ENCODE data around the gene SARS2. TPM values are rescaled to one million over a fixed set of nuclear protein-coding genes. Genes with fewer than 3 reads are reported as not detected.
A peak's percentile ranks its signal among the peaks of the same experiment; 100 is the strongest.

SARS2 gene
- total RNA-seq, 2 experiments from 2014 or later, result 33.4 to 37.9 TPM

DNA sequence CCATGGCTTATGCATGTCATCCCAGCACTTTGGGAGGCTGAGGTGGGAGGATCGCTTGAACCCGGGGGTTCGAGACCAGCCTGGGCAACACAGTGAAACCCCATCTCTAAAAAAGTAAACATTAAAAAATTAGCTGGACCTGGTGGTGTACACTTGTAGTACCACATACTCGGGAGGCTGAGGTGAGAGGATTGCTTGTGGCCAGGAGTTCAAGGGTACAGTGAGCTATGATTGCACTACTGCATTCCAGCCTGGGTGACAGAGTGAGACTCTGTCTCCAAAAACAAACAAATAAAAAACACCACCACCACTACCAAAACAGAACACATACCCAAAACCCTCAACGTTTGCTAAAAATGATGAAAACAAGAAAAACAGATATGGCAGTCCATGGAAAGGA is 29.1 kb upstream of the SARS2 start:
- Mint-ChIP-seq H3K9me3 (no peaks in the 10 kb centered on the region), H3K4me3 (no peak overlapping the region), H3K4me1 (peaks cover 4% of the 10 kb centered on the region), H3K36me3 (ENCODE audit: low read depth) (no peaks in the 10 kb centered on the region), H3K27me3 (peaks cover 10% of the 10 kb centered on the region), H3K27ac (no peak overlapping the region)
- POLR2A ChIA-PET, result interaction anchor here (0.6 kb wide), 1 partner anchor 10 kb away, joined by 4 read pairs; no protein-coding TSS in a partner anchor
- CTCF ChIA-PET, result interaction anchor here (0.6 to 1.1 kb wide), 6 partner anchors 9 to 527 kb away, joined by 3 read pairs; partner anchors contain the start of genes MRPS12 and SARS2
- no peak for DNase-seq

DNA sequence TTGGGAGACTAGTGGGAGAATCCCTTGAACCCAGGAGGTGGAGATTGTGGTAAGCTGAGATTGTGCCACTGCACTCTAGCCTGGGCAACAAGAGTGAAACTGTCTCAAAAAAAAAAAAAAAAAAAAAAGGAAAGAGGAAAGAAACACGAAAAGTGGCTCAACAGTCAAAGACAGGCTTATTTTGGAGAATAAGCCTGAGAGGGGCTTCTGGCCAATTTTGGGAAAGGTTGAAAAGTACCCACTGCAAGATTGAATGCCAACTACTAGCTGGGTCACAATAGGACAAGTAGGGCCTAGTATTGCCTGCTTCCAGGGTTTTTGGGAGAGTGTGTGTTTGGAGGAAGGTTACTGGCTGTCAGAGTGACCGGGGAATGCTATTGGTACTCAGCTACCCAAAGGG is 27.7 kb upstream of the SARS2 start:
- CTCF ChIA-PET, result no interaction called here
- no peak overlapping the region for H3K4me3 Mint-ChIP-seq
- H3K9me3 Mint-ChIP-seq, result no peaks in the 10 kb centered on the region

DNA sequence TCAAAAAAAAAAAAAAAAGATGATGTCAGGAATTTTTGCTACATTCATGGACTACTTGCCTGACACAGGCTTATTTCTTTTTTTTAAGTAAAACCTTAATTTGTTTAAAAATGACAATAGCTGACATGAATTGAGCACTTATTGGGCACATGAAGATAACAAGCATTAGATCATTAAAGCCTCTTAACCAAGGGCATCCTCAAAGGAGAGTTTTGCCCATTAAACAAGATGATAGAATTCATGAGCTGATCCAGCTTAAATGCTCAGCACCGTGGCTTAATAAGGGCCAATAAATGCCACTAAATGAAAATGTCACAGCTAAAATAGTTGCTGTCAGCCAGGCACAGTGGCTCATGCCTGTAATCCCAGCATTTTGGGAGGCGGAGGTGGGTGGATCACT is 25.7 kb upstream of the SARS2 start:
- POLR2A ChIA-PET, result no interaction called here
- Mint-ChIP-seq H3K36me3 (ENCODE audit: low read depth) (no peaks in the 10 kb centered on the region), H3K4me3 (no peak overlapping the region), H3K4me1 (peaks cover 5% of the 10 kb centered on the region), H3K27me3 (peaks cover 13% of the 10 kb centered on the region), H3K9me3 (no peaks in the 10 kb centered on the region), H3K27ac (no peak overlapping the region)
- CTCF ChIA-PET, result interaction anchor here (0.7 to 0.8 kb wide), 2 partner anchors 39 to 278 kb away, joined by 3 read pairs; no protein-coding TSS in a partner anchor
- no peak for DNase-seq

More for the DNA sequence above, 27.7 kb upstream of the SARS2 start:
- Mint-ChIP-seq H3K36me3 (ENCODE audit: low read depth) (no peaks in the 10 kb centered on the region), H3K27ac (no peak overlapping the region), H3K4me1 (peaks cover 4% of the 10 kb centered on the region), H3K27me3 (peaks cover 12% of the 10 kb centered on the region)
- no peak for DNase-seq
- POLR2A ChIA-PET, result no interaction called here

DNA sequence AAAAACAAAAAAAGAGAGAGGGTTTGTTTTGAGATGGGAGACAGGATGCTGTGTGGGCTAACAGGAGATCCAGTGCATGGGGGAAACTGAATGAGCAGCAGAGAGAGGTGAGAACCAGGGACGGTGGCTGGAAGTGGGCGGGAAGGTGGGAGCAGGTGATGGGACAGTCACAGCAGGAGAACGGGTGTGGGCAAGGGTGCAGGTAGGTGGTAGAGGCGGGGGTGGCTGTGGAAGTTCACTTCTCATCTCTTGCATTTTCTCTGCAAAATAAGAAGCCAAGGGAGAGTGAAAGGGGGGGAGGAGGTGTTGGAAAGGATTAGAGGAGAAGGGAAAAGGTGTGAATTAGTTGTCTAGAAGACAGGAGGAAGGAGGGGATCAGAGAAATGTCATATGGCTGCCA is 23.1 kb upstream of the SARS2 start:
- no peak overlapping the region for H3K4me3 Mint-ChIP-seq
- ChIA-PET POLR2A (no interaction called here), CTCF (interaction anchor here (0.7 to 1.7 kb wide), 3 partner anchors 18 to 35 kb away, joined by 3 to 4 read pairs (median 3); partner anchors contain the start of genes MRPS12 and SARS2)
- H3K4me1 Mint-ChIP-seq, result peaks cover 15% of the 10 kb centered on the region
- H3K27ac Mint-ChIP-seq, result no peak overlapping the region
- H3K36me3 Mint-ChIP-seq (ENCODE audit: low read depth), result no peaks in the 10 kb centered on the region
- DNase-seq, result no peak
- H3K9me3 Mint-ChIP-seq, result no peaks in the 10 kb centered on the region
- H3K27me3 Mint-ChIP-seq, result peaks cover 25% of the 10 kb centered on the region

DNA sequence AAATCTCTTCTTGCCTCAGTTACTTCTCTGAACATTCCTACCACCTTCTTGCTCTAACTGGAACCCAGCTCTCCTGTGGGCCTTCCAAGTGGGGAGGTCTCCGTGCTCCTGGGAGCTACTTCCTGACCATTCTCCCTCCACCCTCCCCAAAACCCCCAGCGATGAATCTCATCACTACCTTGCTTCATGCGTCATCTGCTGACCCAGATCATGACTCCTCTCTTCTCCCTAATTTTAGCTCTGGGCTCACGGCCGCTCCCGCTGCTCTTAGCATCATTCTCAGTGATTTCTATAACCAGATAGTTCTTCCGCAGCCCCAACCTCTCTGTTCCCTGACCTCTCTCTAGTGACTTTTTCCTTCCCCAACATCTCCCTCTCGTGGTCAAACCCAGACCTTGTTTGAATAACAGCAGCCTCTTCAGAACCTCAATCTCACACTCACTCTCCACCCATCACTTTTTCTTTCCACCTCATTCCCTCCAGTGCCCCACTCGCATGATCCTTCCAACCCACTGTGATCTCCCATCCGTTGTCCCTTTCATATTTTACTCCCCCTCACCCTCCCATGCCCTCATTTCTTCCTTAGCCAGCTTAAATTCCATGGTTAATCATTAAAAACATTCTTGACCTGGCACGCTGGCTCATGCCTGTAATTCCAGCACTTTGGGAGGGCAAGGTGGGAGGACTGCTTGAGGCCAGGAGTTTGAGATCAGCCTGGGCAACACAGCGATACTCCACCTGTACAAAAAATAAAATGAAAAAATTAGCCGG is 22.0 kb upstream of the SARS2 start:
- no peaks in the 10 kb centered on the region for H3K9me3 Mint-ChIP-seq
- H3K4me1 Mint-ChIP-seq, result peaks cover 15% of the 10 kb centered on the region
- DNase-seq, result peak; percentile 72
- H3K27me3 Mint-ChIP-seq, result peaks cover 29% of the 10 kb centered on the region
- no peaks in the 10 kb centered on the region for H3K36me3 Mint-ChIP-seq (ENCODE audit: low read depth)
- ChIA-PET POLR2A (no interaction called here), CTCF (interaction anchor here (0.8 to 2.1 kb wide), 6 partner anchors 10 to 316 kb away, joined by 3 to 7 read pairs (median 5); partner anchors contain the start of genes MRPS12 and SARS2)
- no peak overlapping the region for H3K4me3 Mint-ChIP-seq
- peak overlapping the region; percentile 1 for H3K27ac Mint-ChIP-seq

DNA sequence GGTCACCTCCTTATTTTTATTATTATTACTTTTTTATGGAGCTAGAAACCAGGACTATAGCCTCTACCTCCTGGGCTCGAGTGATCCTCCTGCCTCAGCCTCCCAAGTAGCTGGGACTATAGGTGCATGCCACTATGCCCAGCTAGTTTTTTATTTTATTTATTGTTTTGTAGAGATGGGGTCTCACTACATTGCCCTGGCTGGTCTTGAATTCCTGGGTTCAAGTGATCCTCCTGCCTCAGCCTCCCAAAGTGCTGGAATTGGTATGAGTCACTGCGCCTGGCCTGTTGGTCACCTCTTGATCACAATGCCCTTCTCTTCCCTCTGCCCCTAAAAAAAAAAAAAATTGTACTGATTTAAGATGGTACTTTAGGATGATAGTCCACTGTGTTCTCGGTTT is 20.6 kb upstream of the SARS2 start:
- H3K4me3 Mint-ChIP-seq, result no peak overlapping the region
- H3K9me3 Mint-ChIP-seq, result no peaks in the 10 kb centered on the region
- H3K4me1 Mint-ChIP-seq, result peaks cover 15% of the 10 kb centered on the region
- H3K27me3 Mint-ChIP-seq, result peaks cover 29% of the 10 kb centered on the region
- ChIA-PET CTCF (interaction anchor here (1.1 to 2.1 kb wide), 3 partner anchors 8 to 315 kb away, joined by 3 to 5 read pairs (median 5); no protein-coding TSS in a partner anchor), POLR2A (no interaction called here)
- H3K36me3 Mint-ChIP-seq (ENCODE audit: low read depth), result no peaks in the 10 kb centered on the region
- H3K27ac Mint-ChIP-seq, result no peak overlapping the region
- DNase-seq, result no peak

DNA sequence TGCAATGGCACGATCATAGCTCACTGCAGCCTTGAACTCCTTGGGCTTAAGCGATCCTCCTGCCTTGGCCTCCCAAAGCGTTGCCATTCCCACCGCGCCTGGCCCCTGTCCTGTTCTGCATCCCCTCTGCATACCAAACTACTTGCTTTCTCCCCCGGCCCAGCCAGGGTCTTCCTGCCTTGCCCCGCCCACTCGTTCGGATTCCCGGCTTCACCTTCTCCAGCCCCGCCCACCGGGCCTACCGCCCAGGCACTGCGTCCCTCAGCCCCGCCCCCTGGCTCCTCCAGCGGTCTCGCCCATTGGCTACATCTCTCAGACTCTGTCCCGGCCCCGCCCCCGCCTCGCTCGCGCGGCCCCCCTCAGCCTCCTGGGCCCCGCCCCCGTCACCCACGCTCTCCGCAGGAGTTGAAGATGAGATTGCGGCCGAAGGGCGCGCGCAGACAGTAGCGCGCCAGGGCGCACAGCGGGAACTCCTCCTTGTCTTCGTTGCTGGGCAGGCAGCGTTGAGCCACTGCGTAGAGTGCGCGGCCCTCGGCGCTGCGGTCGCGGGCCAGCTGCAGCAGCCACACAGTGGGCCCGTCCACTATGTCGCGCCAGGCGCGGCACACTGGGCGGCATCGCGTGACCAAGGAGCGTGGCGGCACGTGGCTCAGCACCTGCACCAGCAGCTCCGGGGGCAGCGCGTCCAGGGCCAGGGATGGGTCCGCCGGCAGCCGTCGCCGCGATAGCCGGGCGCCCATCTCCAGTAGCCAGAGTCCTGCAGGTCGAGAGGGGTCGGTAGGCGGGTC is 19.2 kb upstream of the SARS2 start:
- Mint-ChIP-seq H3K4me3 (peak overlapping the region; percentile 47), H3K9me3 (no peaks in the 10 kb centered on the region), H3K36me3 (ENCODE audit: low read depth) (no peaks in the 10 kb centered on the region), H3K27ac (no peak overlapping the region), H3K4me1 (peaks cover 15% of the 10 kb centered on the region), H3K27me3 (peaks cover 29% of the 10 kb centered on the region)
- peak; percentile 81 for DNase-seq
- POLR2A ChIA-PET, result interaction anchor here (0.6 kb wide), 1 partner anchor 10 kb away, joined by 4 read pairs; no protein-coding TSS in a partner anchor
- CTCF ChIA-PET, result interaction anchor here (0.6 to 2.9 kb wide), 2 partner anchors 19 to 371 kb away, joined by 5 to 10 read pairs; partner anchors contain the start of genes MRPS12 and SARS2

DNA sequence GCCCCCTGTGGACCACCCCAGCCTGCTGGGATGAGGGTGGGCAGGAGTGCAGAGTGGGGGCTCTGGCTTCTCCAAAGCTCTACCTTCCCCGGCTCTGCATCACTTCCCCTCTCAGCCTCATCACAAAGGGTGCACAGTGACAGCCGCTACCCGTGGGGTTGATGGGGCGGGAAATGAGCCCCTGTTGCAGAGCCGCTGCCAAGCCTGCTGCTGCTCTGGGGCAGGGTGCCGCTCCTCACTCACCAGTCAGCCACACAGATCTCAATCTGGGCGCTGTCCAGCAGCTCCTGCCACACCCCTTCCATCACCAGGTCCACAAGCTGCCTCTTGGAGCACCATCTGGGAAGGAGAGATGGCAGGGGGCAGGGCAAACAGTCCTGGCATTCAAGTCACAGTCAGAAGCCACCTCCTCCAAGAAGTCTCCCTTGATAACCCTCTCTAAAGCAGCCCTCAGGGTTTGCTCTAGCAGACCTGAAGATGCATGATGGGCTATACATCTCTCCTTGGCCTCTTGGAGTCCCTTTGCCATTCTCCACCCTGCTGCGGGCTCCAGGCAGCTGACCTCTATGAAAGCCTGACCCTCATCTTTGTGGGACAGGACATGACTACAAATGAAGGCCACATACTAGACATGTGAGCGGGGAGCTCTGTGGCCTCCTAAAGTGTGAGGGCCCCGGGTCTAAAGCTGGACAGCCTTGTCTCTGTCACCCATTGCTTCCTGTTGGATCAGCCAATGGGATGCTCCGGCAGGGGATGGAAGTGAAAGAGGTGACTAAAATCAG is 15.9 kb upstream of the SARS2 start:
- Mint-ChIP-seq H3K36me3 (ENCODE audit: low read depth) (no peaks in the 10 kb centered on the region), H3K27ac (no peak overlapping the region), H3K9me3 (no peaks in the 10 kb centered on the region), H3K4me3 (no peak overlapping the region), H3K27me3 (peaks cover 18% of the 10 kb centered on the region), H3K4me1 (peaks cover 25% of the 10 kb centered on the region)
- ChIA-PET POLR2A (no interaction called here), CTCF (interaction anchor here (1.7 to 2.9 kb wide), 2 partner anchors 14 to 16 kb away, joined by 4 to 8 read pairs; partner anchors contain the start of genes MRPS12 and SARS2)
- DNase-seq, result no peak

DNA sequence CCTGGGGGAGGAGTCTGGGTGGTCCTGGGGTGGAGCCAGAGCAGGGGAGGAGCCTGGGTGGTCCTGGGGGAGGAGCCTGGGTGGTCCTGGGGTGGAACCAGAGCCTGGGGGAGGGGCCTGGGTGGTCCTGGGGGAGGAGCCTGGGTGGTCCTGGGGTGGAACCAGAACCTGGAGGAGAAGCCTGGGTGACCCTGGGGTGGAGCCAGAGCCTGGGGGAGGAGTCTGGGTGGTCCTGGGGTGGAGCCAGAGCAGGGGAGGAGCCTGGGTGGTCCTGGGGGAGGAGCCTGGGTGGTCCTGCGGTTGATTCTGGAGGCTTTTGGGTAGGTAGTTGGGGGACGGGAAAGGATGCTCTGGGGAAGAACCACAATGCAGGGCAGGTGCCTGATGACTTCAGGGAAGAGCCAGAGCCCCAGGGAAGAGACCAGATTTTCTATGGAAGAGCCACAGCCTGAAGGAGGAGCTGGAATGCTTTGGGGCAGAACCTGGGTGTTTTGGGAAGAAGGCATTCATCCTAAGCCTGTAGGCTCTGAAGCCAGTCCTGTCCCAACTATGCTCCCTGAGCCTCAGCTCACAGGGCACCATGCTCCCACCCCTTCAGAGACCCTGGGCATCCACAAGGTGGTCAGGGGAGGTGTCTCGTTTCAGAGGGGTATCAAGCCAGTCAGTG is 15.1 kb upstream of the SARS2 start:
- Mint-ChIP-seq H3K27me3 (peaks cover 19% of the 10 kb centered on the region), H3K9me3 (no peaks in the 10 kb centered on the region), H3K27ac (no peak overlapping the region), H3K36me3 (ENCODE audit: low read depth) (no peaks in the 10 kb centered on the region), H3K4me3 (no peak overlapping the region), H3K4me1 (peaks cover 32% of the 10 kb centered on the region)
- CTCF ChIA-PET, result interaction anchor here (1.7 to 2.9 kb wide), 2 partner anchors 13 to 15 kb away, joined by 4 to 8 read pairs; partner anchors contain the start of genes MRPS12 and SARS2
- DNase-seq, result no peak
- POLR2A ChIA-PET, result no interaction called here

DNA sequence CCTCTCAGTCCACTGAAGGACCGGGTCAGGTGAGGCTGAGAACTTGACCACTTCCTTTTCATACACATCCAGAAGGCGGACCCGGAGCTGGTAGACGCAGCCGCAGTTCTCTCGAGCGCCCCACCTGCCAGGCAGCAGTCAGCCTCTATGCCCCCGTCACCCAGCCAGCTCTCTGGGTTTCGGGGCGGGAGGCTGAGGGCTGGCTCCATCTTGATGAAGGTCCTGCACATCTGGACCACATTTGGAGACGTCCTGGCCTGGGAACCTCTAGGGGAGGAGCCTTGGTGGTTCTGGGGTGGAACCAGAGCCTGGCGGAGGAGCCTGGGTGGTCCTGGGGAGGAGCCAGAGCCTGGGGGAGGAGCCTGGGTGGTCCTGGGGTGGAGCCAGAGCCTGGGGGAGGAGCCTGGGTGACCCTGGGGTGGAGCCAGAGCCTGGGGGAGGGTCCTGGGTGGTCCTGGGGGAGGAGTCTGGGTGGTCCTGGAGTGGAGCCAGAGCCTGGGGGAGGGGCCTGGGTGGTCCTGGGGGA is 14.5 kb upstream of the SARS2 start:
- Mint-ChIP-seq H3K27me3 (peaks cover 21% of the 10 kb centered on the region), H3K9me3 (no peaks in the 10 kb centered on the region), H3K36me3 (ENCODE audit: low read depth) (no peaks in the 10 kb centered on the region), H3K4me1 (peaks cover 35% of the 10 kb centered on the region), H3K27ac (no peak overlapping the region), H3K4me3 (no peak overlapping the region)
- ChIA-PET POLR2A (no interaction called here), CTCF (interaction anchor here (2.9 kb wide), 1 partner anchor 15 kb away, joined by 8 read pairs; the partner anchor contains the start of genes MRPS12 and SARS2)
- DNase-seq, result no peak

DNA sequence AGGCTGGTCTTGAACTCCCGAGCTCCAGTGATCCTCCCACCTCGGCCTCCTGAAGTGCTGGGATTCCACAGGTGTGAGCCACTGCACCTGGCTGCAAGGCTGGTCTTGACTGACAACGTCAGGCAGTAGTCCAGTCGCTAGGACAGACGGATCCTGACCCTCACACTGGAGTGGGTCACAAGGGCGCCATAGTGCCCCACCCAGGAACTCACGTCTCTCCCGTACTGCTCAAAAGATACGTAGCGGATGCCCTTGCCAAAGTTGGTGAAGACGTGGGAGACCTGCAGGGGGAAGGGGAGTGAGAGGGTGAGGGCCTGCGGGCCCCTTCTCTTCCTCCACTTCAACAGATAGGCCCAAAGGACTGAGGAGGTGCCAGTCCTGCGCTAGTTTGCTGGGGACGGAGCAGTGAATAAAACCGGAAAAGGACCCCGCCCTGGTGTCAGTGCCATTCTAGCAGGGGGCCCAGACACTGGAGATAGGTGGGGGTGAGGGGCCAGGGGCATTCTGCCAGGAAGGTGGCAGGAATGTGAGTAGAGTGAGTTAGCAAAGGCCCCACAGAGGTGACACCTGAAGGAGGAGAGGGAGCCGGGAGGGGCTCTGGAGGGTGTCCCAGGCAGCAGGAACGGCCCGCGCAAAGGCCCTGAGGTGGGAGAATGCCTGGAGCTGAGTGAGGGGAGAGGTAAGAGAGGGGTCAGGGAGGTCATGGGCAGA is 12.1 kb upstream of the SARS2 start:
- CTCF ChIA-PET, result interaction anchor here (1.2 kb wide), 1 partner anchor 12 kb away, joined by 7 read pairs; the partner anchor contains the start of genes MRPS12 and SARS2
- POLR2A ChIA-PET, result no interaction called here
- Mint-ChIP-seq H3K4me3 (no peak overlapping the region), H3K4me1 (peaks cover 36% of the 10 kb centered on the region), H3K36me3 (ENCODE audit: low read depth) (no peaks in the 10 kb centered on the region), H3K9me3 (no peaks in the 10 kb centered on the region), H3K27ac (peak overlapping the region; percentile 9), H3K27me3 (peaks cover 10% of the 10 kb centered on the region)
- no peak for DNase-seq

All from activated CD4-positive, alpha-beta T cell treated with anti-CD3 and anti-CD28 coated beads, Interleukin-2, amount 10 ng/mL, durations not matched to agents 7 days and 5 days (primary cell).